GM19023 (cell line): Measurements from ENCODE around the gene MBNL2.

Source experiments
- ATAC-seq: cut with Tn5 transposase; IDR thresholded peaks from one replicate; pipeline ENCODE4 v1.9.1; 2021; ENCODE audit warnings: mild to moderate bottlenecking, moderate library complexity; ENCODE audit not compliant: unreplicated experiment

Gene MBNL2

GRCh38 chr13:97250560-97250959, 28.4 kb downstream of the MBNL2 start:
- ATAC-seq, result no peak

- no peak for ATAC-seq
These were observed 30.6 kb downstream of the MBNL2 start for GRCh38 chr13:97252735-97253134.

GRCh38 chr13:97253581-97254293, 31.6 kb downstream of the MBNL2 start:
- ATAC-seq, result no peak

- ATAC-seq, result no peak
These were observed 32.7 kb downstream of the MBNL2 start for GRCh38 chr13:97254816-97255215.

GRCh38 chr13:97255515-97256021, 33.4 kb downstream of the MBNL2 start:
- no peak for ATAC-seq

- ATAC-seq, result no peak
These were observed 34.2 kb downstream of the MBNL2 start for GRCh38 chr13:97256343-97256783.

GRCh38 chr13:97257228-97257755, 35.2 kb downstream of the MBNL2 start:
- ATAC-seq, result no peak

GRCh38 chr13:97257800-97258799, 36.0 kb downstream of the MBNL2 start:
- ATAC-seq, result no peak

GRCh38 chr13:97258801-97259200, 36.7 kb downstream of the MBNL2 start:
- no peak for ATAC-seq

GRCh38 chr13:97259410-97259797, 37.3 kb downstream of the MBNL2 start:
- no peak for ATAC-seq

- no peak for ATAC-seq
These were observed 37.9 kb downstream of the MBNL2 start for GRCh38 chr13:97259798-97260714.

GRCh38 chr13:97261254-97262005, 39.3 kb downstream of the MBNL2 start:
- peak; percentile 58 for ATAC-seq

- no peak for ATAC-seq
These were observed 39.9 kb downstream of the MBNL2 start for GRCh38 chr13:97262058-97262457.

GRCh38 chr13:97263160-97263559, 41.0 kb downstream of the MBNL2 start:
- no peak for ATAC-seq

- no peak for ATAC-seq
These were observed 42.5 kb downstream of the MBNL2 start for GRCh38 chr13:97264663-97265062.

GRCh38 chr13:97266332-97266731, 44.2 kb downstream of the MBNL2 start:
- ATAC-seq, result no peak

GRCh38 chr13:97266772-97267417, 44.8 kb downstream of the MBNL2 start:
- no peak for ATAC-seq

GRCh38 chr13:97267418-97268059, 45.4 kb downstream of the MBNL2 start:
- no peak for ATAC-seq

- no peak for ATAC-seq
These were observed 46.6 kb downstream of the MBNL2 start for GRCh38 chr13:97268772-97269171.
